Coronary artery (tissue), 2 donors: Measurements from ENCODE around the gene PRMT5.

Source experiments
- DNase-seq: peaks from one replicate; pipeline ENCODE4 v3.0.0-alpha.2; 2017; ENCODE audit warnings: low spot score
- H3K27ac ChIP-seq, 2 donors: fragments of 200-600 bp; sonication (generic); one replicate each; pipeline ENCODE4 v1.5.1; 2016 to 2019
- H3K4me3 ChIP-seq: fragments of 200-600 bp; sonication (generic); 2 replicates; pipeline ENCODE4 v1.5.1; 2016; ENCODE audit warnings: mild to moderate bottlenecking, moderate library complexity
- TF ChIP-seq, protein P1 (sequence below): fragments of 200-600 bp; sonication (generic); IDR thresholded peaks from one replicate; pipeline ENCODE4 v1.5.1; 2019; ENCODE audit warnings: antibody characterized with exemption

The PRMT5 gene

DNA sequence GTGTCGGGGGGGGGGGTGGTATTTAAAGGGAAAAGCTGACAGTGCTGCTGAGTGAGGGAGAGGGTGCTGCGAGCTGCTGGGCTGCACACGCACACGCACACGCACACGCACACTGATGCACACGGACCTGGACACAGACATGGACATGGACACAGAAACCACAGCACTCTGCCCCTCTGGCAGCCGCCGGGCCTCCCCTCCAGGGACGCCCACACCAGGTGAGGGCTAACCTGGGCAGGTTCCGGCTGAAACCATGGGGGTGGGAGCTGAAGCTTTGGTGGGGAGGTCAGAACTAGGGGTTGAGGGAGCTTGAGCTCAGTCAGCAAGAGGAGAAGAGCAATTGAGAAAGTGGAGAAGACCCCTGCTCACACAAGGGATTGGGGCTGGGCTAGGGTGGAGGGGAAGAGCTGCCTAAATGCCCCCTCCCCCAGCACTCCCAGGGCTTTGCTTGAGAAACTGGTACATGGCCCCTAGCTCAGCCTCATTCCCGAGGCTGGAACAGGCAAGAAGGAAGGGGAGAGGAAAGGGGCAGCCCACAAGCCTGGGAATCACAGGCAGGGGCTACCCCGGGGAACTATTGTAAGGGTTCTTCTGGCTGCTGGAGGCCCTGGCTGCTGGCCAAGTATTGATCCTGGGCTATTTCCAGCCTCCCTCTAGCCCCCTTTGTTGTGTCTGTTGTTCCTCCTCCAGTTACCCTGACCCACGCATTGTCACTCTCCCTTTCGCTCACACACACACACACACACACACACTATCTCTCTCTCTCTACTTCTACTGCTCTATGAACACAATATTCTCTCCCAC, 45.8 kb downstream of the PRMT5 start, which contains the start of gene REM2:
TSS of gene REM2 (plus strand) at position 50 of the 804 bp plus-strand sequence. CDS start at position 116, 66 bp downstream.
- DNase-seq = no peak
- TF ChIP-seq, protein P1, sequence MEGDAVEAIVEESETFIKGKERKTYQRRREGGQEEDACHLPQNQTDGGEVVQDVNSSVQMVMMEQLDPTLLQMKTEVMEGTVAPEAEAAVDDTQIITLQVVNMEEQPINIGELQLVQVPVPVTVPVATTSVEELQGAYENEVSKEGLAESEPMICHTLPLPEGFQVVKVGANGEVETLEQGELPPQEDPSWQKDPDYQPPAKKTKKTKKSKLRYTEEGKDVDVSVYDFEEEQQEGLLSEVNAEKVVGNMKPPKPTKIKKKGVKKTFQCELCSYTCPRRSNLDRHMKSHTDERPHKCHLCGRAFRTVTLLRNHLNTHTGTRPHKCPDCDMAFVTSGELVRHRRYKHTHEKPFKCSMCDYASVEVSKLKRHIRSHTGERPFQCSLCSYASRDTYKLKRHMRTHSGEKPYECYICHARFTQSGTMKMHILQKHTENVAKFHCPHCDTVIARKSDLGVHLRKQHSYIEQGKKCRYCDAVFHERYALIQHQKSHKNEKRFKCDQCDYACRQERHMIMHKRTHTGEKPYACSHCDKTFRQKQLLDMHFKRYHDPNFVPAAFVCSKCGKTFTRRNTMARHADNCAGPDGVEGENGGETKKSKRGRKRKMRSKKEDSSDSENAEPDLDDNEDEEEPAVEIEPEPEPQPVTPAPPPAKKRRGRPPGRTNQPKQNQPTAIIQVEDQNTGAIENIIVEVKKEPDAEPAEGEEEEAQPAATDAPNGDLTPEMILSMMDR = no peak
- no peak within 1 kb of the TSS for H3K27ac ChIP-seq
- H3K4me3 ChIP-seq = no peak within 1 kb of the TSS

DNA sequence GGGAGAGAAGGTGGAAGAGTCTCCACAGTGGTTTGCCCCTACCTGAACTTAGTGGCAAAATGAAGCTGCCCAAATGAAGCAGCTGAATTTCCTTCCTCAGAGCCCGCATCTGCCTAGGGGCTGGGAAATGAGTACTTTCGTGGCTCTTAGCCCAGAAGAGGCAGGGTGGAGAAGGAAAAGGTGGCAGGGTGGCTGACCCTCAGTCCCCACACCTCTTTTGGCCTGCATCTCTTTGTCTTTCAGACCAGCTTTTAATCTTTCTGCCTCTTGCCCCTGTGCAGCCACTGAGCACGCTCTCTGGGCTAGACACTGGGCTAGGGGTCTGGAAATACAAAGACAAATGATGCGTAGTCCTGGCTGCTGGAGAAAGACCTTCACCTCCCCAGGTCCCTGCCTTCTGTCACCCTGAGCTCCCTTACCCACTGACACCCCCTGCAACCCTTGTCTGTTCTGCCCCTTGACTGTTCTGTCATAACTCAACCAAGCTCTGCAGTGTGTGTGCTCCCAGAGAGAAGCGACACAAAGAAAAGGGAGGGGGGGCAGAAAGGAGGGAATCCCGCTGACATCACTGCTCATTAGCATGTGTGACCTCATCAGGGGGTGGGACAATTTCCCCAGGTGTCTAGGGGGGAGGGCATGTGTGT, 46.5 kb downstream of the PRMT5 start:
- Histone ChIP-seq H3K27ac (no peak overlapping the region), H3K4me3 (no peak overlapping the region)
- DNase-seq = no peak
- TF ChIP-seq, protein P1 = no peak

- H3K4me3 ChIP-seq = no peak overlapping the region
- no peak for DNase-seq
- no peak overlapping the region for H3K27ac ChIP-seq
- TF ChIP-seq, protein P1 = no peak
Observed at GRCh38 chr14:22882064-22882463, 47.1 kb downstream of the PRMT5 start.

- no peak overlapping the region for H3K4me3 ChIP-seq
- TF ChIP-seq, protein P1 = no peak
- no peak overlapping the region for H3K27ac ChIP-seq
- DNase-seq = no peak
Observed at GRCh38 chr14:22878271-22879246, 50.6 kb downstream of the PRMT5 start.

GRCh38 chr14:22877000-22877501, 52.1 kb downstream of the PRMT5 start:
- TF ChIP-seq, protein P1 = no peak
- no peak overlapping the region for H3K27ac ChIP-seq
- DNase-seq = no peak
- no peak overlapping the region for H3K4me3 ChIP-seq

DNA sequence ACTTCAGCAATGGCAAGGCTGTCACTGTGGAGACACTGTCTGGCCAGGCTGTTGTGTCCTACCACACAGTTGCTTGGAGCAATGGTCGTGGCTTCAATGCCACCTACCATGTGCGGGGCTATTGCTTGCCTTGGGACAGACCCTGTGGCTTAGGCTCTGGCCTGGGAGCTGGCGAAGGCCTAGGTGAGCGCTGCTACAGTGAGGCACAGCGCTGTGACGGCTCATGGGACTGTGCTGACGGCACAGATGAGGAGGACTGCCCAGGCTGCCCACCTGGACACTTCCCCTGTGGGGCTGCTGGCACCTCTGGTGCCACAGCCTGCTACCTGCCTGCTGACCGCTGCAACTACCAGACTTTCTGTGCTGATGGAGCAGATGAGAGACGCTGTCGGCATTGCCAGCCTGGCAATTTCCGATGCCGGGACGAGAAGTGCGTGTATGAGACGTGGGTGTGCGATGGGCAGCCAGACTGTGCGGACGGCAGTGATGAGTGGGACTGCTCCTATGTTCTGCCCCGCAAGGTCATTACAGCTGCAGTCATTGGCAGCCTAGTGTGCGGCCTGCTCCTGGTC, 53.3 kb downstream of the PRMT5 start:
- no peak for DNase-seq
- Histone ChIP-seq H3K4me3 (no peak overlapping the region), H3K27ac (no peak overlapping the region)
- TF ChIP-seq, protein P1 = no peak
